Measurements from ENCODE around the gene ABCC1.

Gene ABCC1

DNA sequence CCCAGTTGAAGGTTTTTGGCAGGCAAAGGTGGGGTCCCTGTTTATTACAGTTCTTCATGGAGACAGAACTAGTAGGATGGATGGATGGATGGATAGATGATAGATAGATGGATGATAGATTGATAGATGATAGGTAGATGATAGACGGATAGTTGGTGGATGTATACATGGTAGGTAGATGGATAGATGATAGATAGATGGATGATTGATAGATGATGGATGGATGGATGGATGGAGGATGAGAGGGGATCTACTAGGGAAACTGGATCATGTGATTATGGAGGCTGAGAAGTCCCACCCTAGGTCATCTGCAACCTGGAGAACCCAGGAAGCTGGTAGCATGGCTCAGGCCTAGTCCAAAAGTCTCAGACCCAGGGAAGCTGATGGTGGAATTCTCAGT is 88.6 kb downstream of the ABCC1 start:
- peaks cover 51% of the 10 kb centered on the region for H3K36me3 ChIP-seq (replicated peaks; ENCODE audit: low read depth, low read length)

DNA sequence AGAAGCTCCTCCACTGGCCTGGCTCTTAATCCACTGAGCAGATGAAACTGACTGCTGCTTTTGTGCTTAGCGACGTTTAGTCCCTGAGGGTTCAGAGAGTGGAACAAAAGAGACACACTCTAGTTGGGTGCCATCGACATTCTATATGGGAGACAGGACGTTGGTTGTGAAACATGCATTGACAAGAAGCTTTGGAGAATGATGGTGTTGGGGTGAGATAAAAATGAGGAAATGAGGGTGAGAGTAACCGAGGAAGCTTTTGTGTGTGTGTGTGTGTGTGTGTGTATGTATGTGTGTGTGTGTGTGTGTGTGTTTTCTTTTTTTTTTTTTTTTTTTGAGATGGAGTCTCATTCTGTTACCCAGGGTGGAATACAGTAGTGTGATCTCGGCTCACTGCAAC is 89.5 kb downstream of the ABCC1 start:
- TF ChIP-seq CTCF (IDR thresholded peaks at IDR 0.05; ENCODE audit: low read depth, low read length): no peak
- no peak for TF ChIP-seq EZH2phosphoT487 (IDR thresholded peaks at IDR 0.05; ENCODE audit: low read depth)
- Histone ChIP-seq H4K20me1 (ENCODE audit: insufficient read depth, low read length) (0 out of 2 replicates have a peak, but pooled peaks cover 3% of the 10 kb centered on the region), H3K27ac (ENCODE audit: low read length) (no peak overlapping the region), H3K4me3 (ENCODE audit: low read length) (no peak overlapping the region), H3K9ac (ENCODE audit: low read length) (no peak overlapping the region), H3K9me3 (ENCODE audit: insufficient read depth, low read length) (no peaks in the 10 kb centered on the region), H2AFZ (ENCODE audit: low read depth, low read length) (no peak overlapping the region), H3K4me1 (ENCODE audit: low read length) (peaks cover 20% of the 10 kb centered on the region), H3K36me3 (replicated peaks; ENCODE audit: low read depth, low read length) (peaks cover 48% of the 10 kb centered on the region), H3K79me2 (ENCODE audit: low read length) (peaks cover 26% of the 10 kb centered on the region), H3K4me2 (ENCODE audit: low read length) (no peak overlapping the region), H3K27me3 (ENCODE audit: low read depth, low read length) (no peaks in the 10 kb centered on the region)

More for the DNA sequence above, 88.6 kb downstream of the ABCC1 start:
- no peak overlapping the region for H3K9ac ChIP-seq (ENCODE audit: low read length)
- peaks cover 20% of the 10 kb centered on the region for H3K4me1 ChIP-seq (ENCODE audit: low read length)
- no peak for TF ChIP-seq CTCF (IDR thresholded peaks at IDR 0.05; ENCODE audit: low read depth, low read length)
- TF ChIP-seq EZH2phosphoT487 (IDR thresholded peaks at IDR 0.05; ENCODE audit: low read depth): no peak
- no peak overlapping the region for H3K4me3 ChIP-seq (ENCODE audit: low read length)
- H3K79me2 ChIP-seq (ENCODE audit: low read length): peaks cover 26% of the 10 kb centered on the region
- no peak overlapping the region for H3K4me2 ChIP-seq (ENCODE audit: low read length)
- H3K27me3 ChIP-seq (ENCODE audit: low read depth, low read length): no peaks in the 10 kb centered on the region
- H4K20me1 ChIP-seq (ENCODE audit: insufficient read depth, low read length): 0 out of 2 replicates have a peak, but pooled peaks cover 3% of the 10 kb centered on the region
- H3K27ac ChIP-seq (ENCODE audit: low read length): 0 out of 2 replicates have a peak overlapping the region, but pooled peaks have one; percentile 22
- no peaks in the 10 kb centered on the region for H3K9me3 ChIP-seq (ENCODE audit: insufficient read depth, low read length)
- H2AFZ ChIP-seq (ENCODE audit: low read depth, low read length): no peak overlapping the region

- H3K36me3 ChIP-seq (replicated peaks; ENCODE audit: low read depth, low read length): peaks cover 61% of the 10 kb centered on the region
- no peak overlapping the region for H3K4me2 ChIP-seq (ENCODE audit: low read length)
- H3K27me3 ChIP-seq (ENCODE audit: low read depth, low read length): no peaks in the 10 kb centered on the region
- TF ChIP-seq EZH2phosphoT487 (IDR thresholded peaks at IDR 0.05; ENCODE audit: low read depth) (no peak), CTCF (IDR thresholded peaks at IDR 0.05; ENCODE audit: low read depth, low read length) (no peak)
- H3K79me2 ChIP-seq (ENCODE audit: low read length): peaks cover 26% of the 10 kb centered on the region
- H3K27ac ChIP-seq (ENCODE audit: low read length): no peak overlapping the region
- no peak overlapping the region for H2AFZ ChIP-seq (ENCODE audit: low read depth, low read length)
- no peak overlapping the region for H3K4me3 ChIP-seq (ENCODE audit: low read length)
- peaks cover 26% of the 10 kb centered on the region for H3K4me1 ChIP-seq (ENCODE audit: low read length)
- H3K9ac ChIP-seq (ENCODE audit: low read length): no peak overlapping the region
- H4K20me1 ChIP-seq (ENCODE audit: insufficient read depth, low read length): peaks cover 3% of the 10 kb centered on the region; the same call in 1 of the 2 replicates
- no peaks in the 10 kb centered on the region for H3K9me3 ChIP-seq (ENCODE audit: insufficient read depth, low read length)
Observed at GRCh38 chr16:16041196-16041892, 91.9 kb downstream of the ABCC1 start.

GRCh38 chr16:16042076-16042475 is 92.7 kb downstream of the ABCC1 start:
- TF ChIP-seq EZH2phosphoT487 (IDR thresholded peaks at IDR 0.05; ENCODE audit: low read depth) (no peak), CTCF (IDR thresholded peaks at IDR 0.05; ENCODE audit: low read depth, low read length) (no peak)
- Histone ChIP-seq H3K4me2 (ENCODE audit: low read length) (no peak overlapping the region), H3K9me3 (ENCODE audit: insufficient read depth, low read length) (no peaks in the 10 kb centered on the region), H3K9ac (ENCODE audit: low read length) (no peak overlapping the region), H3K27me3 (ENCODE audit: low read depth, low read length) (no peaks in the 10 kb centered on the region), H3K36me3 (replicated peaks; ENCODE audit: low read depth, low read length) (peaks cover 62% of the 10 kb centered on the region), H3K4me3 (ENCODE audit: low read length) (no peak overlapping the region), H2AFZ (ENCODE audit: low read depth, low read length) (no peak overlapping the region), H3K4me1 (ENCODE audit: low read length) (peaks cover 21% of the 10 kb centered on the region), H3K79me2 (ENCODE audit: low read length) (peaks cover 23% of the 10 kb centered on the region), H4K20me1 (ENCODE audit: insufficient read depth, low read length) (peaks cover 3% of the 10 kb centered on the region; the same call in 1 of the 2 replicates), H3K27ac (ENCODE audit: low read length) (no peak overlapping the region)
